Stomach (tissue), 4 donors: ENCODE data around the gene CTSA.

Experiments used
- CTCF ChIP-seq, 7 experiments: fragments of 450-650 bp in 4 of 7; fragments of 200-600 bp in 3 of 7; sonication (generic) in 3 of 7; IDR thresholded peaks; one replicate each; pipeline ENCODE4 v1.5.1; 2016 to 2019; ENCODE audit warnings: antibody characterized with exemption in 7 of 7, control low read depth in 2 of 7, mild to moderate bottlenecking in 1 of 7
- EP300 ChIP-seq: sonication (generic); formaldehyde crosslinking; IDR thresholded peaks from one replicate; pipeline ENCODE4 v1.6.1; 2017; ENCODE audit warnings: antibody characterized with exemption
- POLR2A ChIP-seq, 4 donors: fragments of 450-650 bp; IDR thresholded peaks; one replicate each; pipeline ENCODE4 v1.6.1; 2016; ENCODE audit warnings: antibody characterized with exemption in 4 of 4, control low read depth in 2 of 4, mild to moderate bottlenecking in 1 of 4, moderate library complexity in 1 of 4
- POLR2AphosphoS5 ChIP-seq, 3 donors: sonication (generic); formaldehyde crosslinking; IDR thresholded peaks; one replicate each; pipeline ENCODE4 v1.6.1; 2016; ENCODE audit warnings: antibody characterized with exemption in 3 of 3

- TF ChIP-seq POLR2A (IDR thresholded peaks at IDR 0.05): no peak
- no peak for TF ChIP-seq CTCF (IDR thresholded peaks at IDR 0.05)
- TF ChIP-seq EP300: no peak
- no peak for TF ChIP-seq POLR2AphosphoS5 (IDR thresholded peaks at IDR 0.05)
Observed at GRCh38 chr20:45948261-45948733, 57.2 kb downstream of the CTSA start.
